K562 (cell line): ENCODE data around the gene SDC1. TPM values are rescaled to one million over a fixed set of nuclear protein-coding genes. Genes with fewer than 3 reads are reported as not detected.

ENCODE experiments used
- ATAC-seq: fragments of 200-7000 bp; cut with Tn5 transposase; 3 replicates; pipeline ENCODE4 v1.9.1; 2020; ENCODE audit warnings: moderate library complexity
- BruUV-seq: library from RNA; stranded (reverse); fragments of 400-500 nt; replicated peaks from 2 replicates; lab custom pipeline; 2021; lab: Mats Ljungman, UMichigan
- CTCF ChIA-PET: fragments of 300-600 bp; formaldehyde crosslinking; extraction: SDS; loops from one replicate; lab custom pipeline; 2021; ENCODE audit warnings: low intra/inter-chr PET ratio; lab: Yijun Ruan, JAX
- POLR2A ChIA-PET: fragments of 300-600, 350-650 bp; sonication (Branson Sonifier 250); formaldehyde crosslinking; extraction: SDS; loops from one replicate; lab custom pipeline; 2021; ENCODE audit warnings: antibody characterized with exemption, inconsistent platforms; lab: Yijun Ruan, JAX
- DNase-seq, 4 experiments: peaks; one replicate each; pipeline versions ENCODE4 v3.0.0 to v3.0.0-alpha.2; 2011 to 2018; ENCODE audit warnings: low spot score in 3 of 4, mixed read lengths in 3 of 4; ENCODE audit errors: extremely low read depth in 1 of 4
- FAIRE-seq: peaks from 2 replicates; lab custom pipeline; 2011; peaks lifted over from hg19 to GRCh38; lab: Jason Lieb, UNC
- H2AFZ ChIP-seq: 2 replicates; pipeline ENCODE4 v1.6.0; 2011; ENCODE audit warnings: low read depth, low read length, control low read depth, inconsistent platforms
- H3K27ac ChIP-seq: fragments of 200-600 bp; 3 replicates; pipeline ENCODE4 v1.8.0; 2011; ENCODE audit warnings: low read depth, mild to moderate bottlenecking, control low read depth, inconsistent platforms, low read length, moderate library complexity, mixed read lengths; ENCODE audit errors: extremely low read depth
- H3K27me3 ChIP-seq, 2 experiments: fragments of 300-600 bp in 1 of 2; 2 replicates in 1 of 2; 3 replicates in 1 of 2; pipeline versions ENCODE4 v1.6.0 to v1.8.0; 2011; ENCODE audit warnings: inconsistent platforms in 2 of 2, low read length in 2 of 2, mild to moderate bottlenecking in 1 of 2, mixed read lengths in 1 of 2, moderate library complexity in 1 of 2; ENCODE audit not compliant: control insufficient read depth in 2 of 2, insufficient read depth in 2 of 2
- H3K36me3 ChIP-seq: fragments of 300-600 bp; 3 replicates; pipeline ENCODE4 v1.8.0; 2011; ENCODE audit warnings: mild to moderate bottlenecking, low read length, inconsistent platforms; ENCODE audit not compliant: control insufficient read depth, insufficient read depth
- H3K4me1 ChIP-seq, 2 experiments: fragments of 200-600 bp in 1 of 2; replicated peaks in 1 of 2; 2 replicates in 1 of 2; 3 replicates in 1 of 2; pipeline versions ENCODE4 v1.5.1 to v1.8.0; 2011; ENCODE audit warnings: inconsistent platforms in 2 of 2, low read length in 2 of 2, mild to moderate bottlenecking in 1 of 2, mixed read lengths in 1 of 2, moderate library complexity in 1 of 2; ENCODE audit not compliant: control insufficient read depth in 2 of 2, insufficient read depth in 2 of 2
- H3K4me2 ChIP-seq: 2 replicates; pipeline ENCODE4 v1.6.1; 2011; ENCODE audit warnings: low read length, control low read depth, inconsistent platforms, mixed read lengths; ENCODE audit not compliant: insufficient read depth
- H3K4me3 ChIP-seq: fragments of 200-600 bp; sonication (generic), shearing (Covaris generic); 2 replicates; pipeline ENCODE4 v1.5.1; 2016; ENCODE audit warnings: control low read depth, inconsistent platforms
- H3K79me2 ChIP-seq: fragments of 200-600 bp; 3 replicates; pipeline ENCODE4 v1.8.0; 2011; ENCODE audit warnings: low read length, inconsistent platforms; ENCODE audit not compliant: control insufficient read depth, insufficient read depth
- H3K9ac ChIP-seq, 2 experiments: 2 replicates each; pipeline versions ENCODE4 v1.6.0 to v1.6.1; 2011; ENCODE audit warnings: low read depth in 2 of 2, low read length in 2 of 2, control low read depth in 1 of 2, inconsistent platforms in 1 of 2, mild to moderate bottlenecking in 1 of 2, mixed read lengths in 1 of 2; ENCODE audit not compliant: insufficient read depth in 1 of 2
- H3K9me1 ChIP-seq: one replicate; pipeline ENCODE4 v1.6.0; 2011; ENCODE audit warnings: inconsistent platforms, mild to moderate bottlenecking, low read length, moderate library complexity; ENCODE audit not compliant: control insufficient read depth, insufficient read depth
- H3K9me3 ChIP-seq: replicated peaks from 2 replicates; pipeline ENCODE4 v1.5.1; 2011; ENCODE audit warnings: low read depth, low read length, inconsistent platforms; ENCODE audit not compliant: control insufficient read depth, insufficient read depth
- H4K20me1 ChIP-seq: replicated peaks from 2 replicates; pipeline ENCODE4 v1.6.1; 2011; ENCODE audit warnings: low read length, inconsistent platforms, mixed read lengths; ENCODE audit not compliant: control insufficient read depth, insufficient read depth
- ZBTB34 ChIP-seq: fragments of 250-450 bp; sonication (Bioruptor Pico); IDR thresholded peaks from 2 replicates; pipeline ENCODE4 v1.8.0; 2021; ENCODE audit warnings: mild to moderate bottlenecking, moderate library complexity
- ZNF143 ChIP-seq: sonication (generic); formaldehyde crosslinking; IDR thresholded peaks from 2 replicates; pipeline ENCODE4 v1.9.0; 2022; ENCODE audit warnings: mild to moderate bottlenecking, missing genetic modification reagents
- WGBS: fragments of 100-300 bp; shearing (Covaris generic); methylation state at CpG from one replicate; pipeline ENCODE4 v1.1.6; 2016; ENCODE audit warnings: low coverage, mixed read lengths; ENCODE audit not compliant: insufficient coverage; ENCODE audit errors: missing lambda C conversion rate; 5-methylcytosine and 5-hydroxymethylcytosine counted together
- in situ Hi-C: fragments of 300-500 bp; cut with MboI; formaldehyde crosslinking; loops from 4 replicates; pipeline ENCODE4 v1.15.0; 2018; ENCODE audit warnings: inconsistent platforms, mixed read lengths
- intact Hi-C: fragments of 100-400 bp; cut with micrococcal nuclease; formaldehyde crosslinking; loops from 2 replicates; pipeline ENCODE4 v1.14.2; 2022
- polyA plus RNA-seq, 8 experiments: library from polyadenylated mRNA; depleted of rRNA in 4 of 8; stranded (reverse) in 5 of 8; unstranded in 3 of 8; fragments of >200 nt; fragmentation: Nextera tagmentation in 2 of 8; fragmentation: Illumina TruSeq in 1 of 8; extraction: Ambion mirVana in 2 of 8; extraction: Trizol in 1 of 8; gene quantifications; 2 replicates each; pipeline versions ENCODE4 v1.2.1 to v1.2.3, GENCODE V29; 2011 to 2014; ENCODE audit warnings: inconsistent platforms in 1 of 8, missing spikeins in 1 of 8
- total RNA-seq, 7 experiments: library from RNA; depleted of rRNA in 6 of 7; stranded (reverse); fragments of >200 nt in 6 of 7; fragmentation: Illumina TruSeq in 2 of 7; extraction: Trizol in 2 of 7; gene quantifications; 2 replicates each; pipeline versions ENCODE4 v1.2.1 to v1.2.3, GENCODE V29; 2011 to 2021; ENCODE audit warnings: low replicate concordance in 1 of 7

Gene SDC1
- total and polyA plus RNA-seq, 9 of the 15 experiments (the other 6 are each of a cell fraction or from before 2014, with no cell fraction given) = 0.06 to 2.7 (median 0.49) TPM

- in situ Hi-C loops (no loop called here), intact Hi-C loops (no loop called here)
- H3K9me1 ChIP-seq = no peaks in the 10 kb centered on the region
- H3K9ac ChIP-seq = no peak overlapping the region; a peak in 1 of 4 replicates
- no peaks in the 10 kb centered on the region for H4K20me1 ChIP-seq
- H3K4me2 ChIP-seq = no peak overlapping the region
- whole genome bisulfite sequencing = 48% methylated on average over 15 of the region's 17 CpGs
- DNase-seq (no peak), FAIRE-seq (no peak), ATAC-seq (no peak)
- BruUV-seq = no TSS peak
- no peaks in the 10 kb centered on the region for H3K79me2 ChIP-seq
- H3K4me1 ChIP-seq = peaks cover 27 to 39% of the 10 kb centered on the region in 2 experiments
- H2AFZ ChIP-seq = no peak overlapping the region
- H3K27ac ChIP-seq = no peak overlapping the region
- POLR2A ChIA-PET = interaction anchor here (0.6 to 0.7 kb wide), 2 partner anchors 72 to 757 kb away, joined by 3 read pairs; no protein-coding TSS in a partner anchor
- H3K27me3 ChIP-seq = peaks cover 0 to 5% of the 10 kb centered on the region in 2 experiments; a peak in 1 of 5 replicates
- CTCF ChIA-PET = no interaction called here
- no peak overlapping the region for H3K4me3 ChIP-seq
- no peaks in the 10 kb centered on the region for H3K36me3 ChIP-seq
- no peaks in the 10 kb centered on the region for H3K9me3 ChIP-seq
- TF ChIP-seq ZBTB34 (no peak), ZNF143 (CRISPR knock-in tag) (no peak)
- TF ChIP-seq, all 486 proteins: peak for 0
Observed at GRCh38 chr2:20184067-20184938, 40.6 kb downstream of the SDC1 start.
